ENCODE results near the gene ZNF74. TPM values are rescaled to one million over a fixed set of nuclear protein-coding genes. Genes with fewer than 3 reads are reported as not detected.

Gene ZNF74
- polyA plus RNA-seq, 3 donors = 1.9 to 4.8 (median 1.9) TPM

- intact Hi-C loops (cut with micrococcal nuclease) = loop anchor here (2.0 kb wide), 2 partner anchors 37 to 77 kb away; no protein-coding TSS in a partner anchor
- no peak for TF ChIP-seq CTCF (IDR thresholded peaks at IDR 0.05)
Observed at GRCh38 chr22:20419664-20419951, 25.7 kb downstream of the ZNF74 start.

GRCh38 chr22:20420157-20420842 lies 26.3 kb downstream of the ZNF74 start:
- Histone ChIP-seq H3K27ac (ENCODE audit: low read depth in 1 of 2, low read length in 2 of 2) (no peak overlapping the region), H3K79me2 (ENCODE audit: insufficient read depth, low read length) (no peaks in the 10 kb centered on the region), H3K27me3 (ENCODE audit: control insufficient read depth in 2 of 2, insufficient read depth in 2 of 2, low read length in 2 of 2) (peaks cover 2 to 26% of the 10 kb centered on the region in 2 donors), H3K4me2 (replicated peaks; ENCODE audit: extremely low read depth, low read length, poor library complexity, severe bottlenecking) (no peak overlapping the region), H3K4me1 (ENCODE audit: control insufficient read depth in 1 of 2, insufficient read depth in 2 of 2, low read length in 2 of 2) (peaks cover 5 to 17% of the 10 kb centered on the region in 2 donors), H3K4me3 (replicated peaks in 1 of 3; ENCODE audit: low read depth in 2 of 3, low read length in 3 of 3) (no peak overlapping the region), H2AFZ (ENCODE audit: insufficient read depth, low read depth, low read length, poor library complexity, severe bottlenecking) (no peak overlapping the region), H3K9me3 (replicated peaks in 1 of 2; ENCODE audit: control insufficient read depth in 1 of 2, insufficient read depth in 1 of 2, low read length in 2 of 2) (peaks cover 4 to 5% of the 10 kb centered on the region in 2 donors), H4K20me1 (ENCODE audit: insufficient read depth, low read length) (no peaks in the 10 kb centered on the region), H3K36me3 (replicated peaks in 1 of 2; ENCODE audit: control insufficient read depth in 1 of 2, insufficient read depth in 2 of 2, low read length in 2 of 2) (no peaks in the 10 kb centered on the region), H3K9ac (ENCODE audit: insufficient read depth, low read length, poor library complexity, severe bottlenecking) (no peak overlapping the region)
- no peak for TF ChIP-seq CTCF (IDR thresholded peaks at IDR 0.05)
- H3K27ac Mint-ChIP-seq = no peak overlapping the region
- DNase-seq = no peak
- peaks cover 0 to 5% (median 2%) of the 10 kb centered on the region in 7 donors for H3K9me3 Mint-ChIP-seq
- no peak overlapping the region for H3K4me3 Mint-ChIP-seq
- peaks cover 0 to 3% of the 10 kb centered on the region in 2 donors for H3K36me3 Mint-ChIP-seq
- WGBS (ENCODE audit: insufficient coverage) = 90% methylated on average over 7 of the region's 11 CpGs
- peaks cover 14% of the 10 kb centered on the region for H3K4me1 Mint-ChIP-seq
- peaks cover 5 to 28% (median 20%) of the 10 kb centered on the region in 3 donors for H3K27me3 Mint-ChIP-seq (ENCODE audit: low read depth in 3 of 3)
- intact Hi-C loops (cut with micrococcal nuclease) = loop anchor here in 1 of 2 donors (5.0 kb wide), 1 partner anchor 77 kb away; the partner anchor contains the start of gene KLHL22

More at GRCh38 chr22:20419664-20419951, 25.7 kb downstream of the ZNF74 start:
- DNase-seq = no peak
- no peak overlapping the region for H3K27ac ChIP-seq (ENCODE audit: low read depth in 1 of 2, low read length in 2 of 2)
- 83% methylated on average over 1 of the region's 2 CpGs for WGBS (ENCODE audit: insufficient coverage)
- H3K4me2 ChIP-seq (replicated peaks; ENCODE audit: extremely low read depth, low read length, poor library complexity, severe bottlenecking) = no peak overlapping the region
- no peaks in the 10 kb centered on the region for H4K20me1 ChIP-seq (ENCODE audit: insufficient read depth, low read length)
- H3K36me3 ChIP-seq (replicated peaks in 1 of 2; ENCODE audit: control insufficient read depth in 1 of 2, insufficient read depth in 2 of 2, low read length in 2 of 2) = no peaks in the 10 kb centered on the region
- H3K9ac ChIP-seq (ENCODE audit: insufficient read depth, low read length, poor library complexity, severe bottlenecking) = no peak overlapping the region
- peaks cover 5 to 10% of the 10 kb centered on the region in 2 donors for H3K4me1 ChIP-seq (ENCODE audit: control insufficient read depth in 1 of 2, insufficient read depth in 2 of 2, low read length in 2 of 2)
- Mint-ChIP-seq H3K27ac (peak overlapping the region in 1 of 7 donors; percentile 48), H3K4me3 (no peak overlapping the region), H3K36me3 (peaks cover 0 to 3% of the 10 kb centered on the region in 2 donors), H3K9me3 (peaks cover 0 to 2% (median 0%) of the 10 kb centered on the region in 7 donors), H3K27me3 (ENCODE audit: low read depth in 3 of 3) (peaks cover 5 to 21% (median 13%) of the 10 kb centered on the region in 3 donors), H3K4me1 (peaks cover 12% of the 10 kb centered on the region)
- peaks cover 0 to 21% of the 10 kb centered on the region in 2 donors for H3K27me3 ChIP-seq (ENCODE audit: control insufficient read depth in 2 of 2, insufficient read depth in 2 of 2, low read length in 2 of 2)
- H3K4me3 ChIP-seq (replicated peaks in 1 of 3; ENCODE audit: low read depth in 2 of 3, low read length in 3 of 3) = no peak overlapping the region
- no peak overlapping the region for H2AFZ ChIP-seq (ENCODE audit: insufficient read depth, low read depth, low read length, poor library complexity, severe bottlenecking)
- H3K9me3 ChIP-seq (replicated peaks in 1 of 2; ENCODE audit: control insufficient read depth in 1 of 2, insufficient read depth in 1 of 2, low read length in 2 of 2) = peaks cover 0 to under 1% of the 10 kb centered on the region in 2 donors
- H3K79me2 ChIP-seq (ENCODE audit: insufficient read depth, low read length) = no peaks in the 10 kb centered on the region
